ENCODE data around the gene PLCE1. TPM values are rescaled to one million over a fixed set of nuclear protein-coding genes. Genes with fewer than 3 reads are reported as not detected.

The PLCE1 gene
- total and polyA plus RNA-seq, 10 of the 15 experiments (the other 5 are each of a cell fraction or from before 2014, with no cell fraction given) = under 0.01 to 1.2 (median 0.03) TPM

- SMC1A ChIA-PET (ENCODE audit: uncharacterized antibody, unreplicated experiment) = no interaction called here
- CTCF ChIA-PET = no interaction called here
- intact Hi-C loops (cut with micrococcal nuclease; ENCODE audit: unreplicated experiment) (no loop called here), in situ Hi-C loops (cut with MboI) (no loop called here)
- Histone ChIP-seq H3K9ac (ENCODE audit: control insufficient read depth, insufficient read depth, low read length) (no peak overlapping the region), H3K4me1 (ENCODE audit: control insufficient read depth, insufficient read depth, low read length) (no peaks in the 10 kb centered on the region), H3K27me3 (replicated peaks in 1 of 2; ENCODE audit: control insufficient read depth in 2 of 2, insufficient read depth in 2 of 2, low read length in 1 of 2) (peaks cover 0 to 2% of the 10 kb centered on the region in 2 experiments; a peak in 1 of 4 replicates), H4K20me1 (ENCODE audit: control insufficient read depth, insufficient read depth) (no peaks in the 10 kb centered on the region), H3K4me2 (ENCODE audit: control insufficient read depth, insufficient read depth) (no peak overlapping the region), H3K79me2 (ENCODE audit: control insufficient read depth, insufficient read depth, low read length) (no peaks in the 10 kb centered on the region), H3K4me3 (no peak overlapping the region), H3K36me3 (ENCODE audit: control insufficient read depth in 2 of 2, insufficient read depth in 2 of 2, low read length in 1 of 2) (no peaks in the 10 kb centered on the region), H2AFZ (ENCODE audit: control insufficient read depth, low read depth, low read length) (no peak overlapping the region), H3K9me3 (replicated peaks; ENCODE audit: control insufficient read depth, insufficient read depth, low read length) (no peaks in the 10 kb centered on the region), H3K27ac (ENCODE audit: control insufficient read depth, insufficient read depth) (no peak overlapping the region)
- ATAC-seq = no peak
- TF ChIP-seq SMAD5 (IDR thresholded peaks at IDR 0.05; ENCODE audit: low read depth) = no peak
- no peak for TF ChIP-seq BCL11A (IDR thresholded peaks at IDR 0.05; ENCODE audit: low read depth, low read length)
- TF ChIP-seq ZNF274 (IDR thresholded peaks at IDR 0.05; ENCODE audit: insufficient read depth, insufficient read length) = no peak
- TF ChIP-seq MAX (IDR thresholded peaks at IDR 0.05; ENCODE audit: low read depth, low read length) = no peak
- no peak for TF ChIP-seq SP1 (IDR thresholded peaks at IDR 0.05; ENCODE audit: low read depth, low read length)
- no peak for TF ChIP-seq CEBPZ (IDR thresholded peaks at IDR 0.05; ENCODE audit: low read depth, low read length)
- TF ChIP-seq SUPT20H (IDR thresholded peaks at IDR 0.05; ENCODE audit: borderline replicate concordance, control insufficient read depth, low read depth, low read length) = no peak
- TF ChIP-seq YBX1 (IDR thresholded peaks at IDR 0.05) = no peak
- TF ChIP-seq GATAD2B (conservative IDR thresholded peaks at IDR 0.05; ENCODE audit: low read depth) = no peak
- no peak for TF ChIP-seq E2F8 (IDR thresholded peaks at IDR 0.05; ENCODE audit: low read depth, partially characterized antibody)
- TF ChIP-seq SKIL (IDR thresholded peaks at IDR 0.05; ENCODE audit: low read depth, poor library complexity, severe bottlenecking) = no peak
- no peak for TF ChIP-seq RB1 (IDR thresholded peaks at IDR 0.05; ENCODE audit: borderline replicate concordance)
- TF ChIP-seq BMI1 (IDR thresholded peaks at IDR 0.05; ENCODE audit: borderline replicate concordance) = no peak
- POLR2A ChIA-PET = no interaction called here
- WGBS (ENCODE audit: insufficient coverage, insufficient replicate concordance, low lambda C conversion rate, missing lambda C conversion rate) = 50% methylated on average over 1 of the region's 1 CpG
- FAIRE-seq = no peak
- BruUV-seq (replicated peaks) = no TSS peak
- RAD21 ChIA-PET (ENCODE audit: unreplicated experiment) = no interaction called here
- no peak for DNase-seq (ENCODE audit: low read depth, low spot score)
These were observed 19.1 kb downstream of the PLCE1 start for GRCh38 chr10:94012834-94013233.

Data from GM12878 (cell line).